ENCODE results near the gene SNX3.

Gene SNX3

DNA sequence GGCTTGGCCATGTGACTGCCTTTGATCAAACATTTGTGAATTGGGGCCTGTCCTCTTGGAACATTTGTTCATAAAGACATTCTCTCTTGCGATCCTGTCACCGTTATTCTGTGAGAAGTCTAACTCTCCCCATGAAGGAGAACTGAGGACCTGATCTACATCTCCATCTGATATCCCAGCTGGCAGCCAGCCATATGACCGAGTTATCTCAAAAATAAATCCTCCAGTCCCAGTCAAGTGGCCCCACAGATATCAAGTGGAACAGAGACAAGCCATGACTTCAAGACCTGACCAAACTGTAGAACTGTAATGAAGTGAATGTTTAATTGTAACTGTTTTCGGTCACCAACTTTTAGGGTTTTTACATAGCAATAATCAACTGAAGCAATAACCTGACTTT, 25.7 kb downstream of the SNX3 start:
- no peak overlapping the region for H3K4me3 ChIP-seq (ENCODE audit: low read depth, low read length)
- no peak for DNase-seq (ENCODE audit: low read depth)
- TF ChIP-seq CTCF (IDR thresholded peaks at IDR 0.05; ENCODE audit: low read depth, low read length, missing control alignments), result no peak

GRCh38 chr6:108228416-108228815, 32.4 kb downstream of the SNX3 start:
- DNase-seq (ENCODE audit: low read depth), result no peak
- H3K4me3 ChIP-seq (ENCODE audit: low read depth, low read length), result no peak overlapping the region
- no peak for TF ChIP-seq CTCF (IDR thresholded peaks at IDR 0.05; ENCODE audit: low read depth, low read length, missing control alignments)

DNA sequence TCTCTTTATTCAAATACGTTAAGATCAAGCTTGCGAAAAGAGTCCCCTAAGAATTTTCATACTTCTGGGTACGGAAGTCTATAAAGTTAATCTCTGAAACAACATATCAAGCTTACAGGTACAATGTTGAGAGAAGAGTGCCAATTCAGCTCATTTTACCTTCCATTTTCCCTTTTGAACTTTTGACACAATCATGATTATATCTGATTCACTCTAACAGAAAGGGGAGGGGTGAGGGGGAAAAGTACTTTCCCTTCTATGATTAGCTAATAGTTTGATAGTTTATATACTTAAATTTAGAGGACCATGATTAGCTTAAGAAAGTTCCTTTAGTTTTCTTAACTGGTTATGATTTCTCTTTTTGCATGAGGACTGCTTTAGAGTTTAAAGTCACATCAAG, 33.5 kb downstream of the SNX3 start:
- no peak for DNase-seq (ENCODE audit: low read depth)
- no peak for TF ChIP-seq CTCF (IDR thresholded peaks at IDR 0.05; ENCODE audit: low read depth, low read length, missing control alignments)
- no peak overlapping the region for H3K4me3 ChIP-seq (ENCODE audit: low read depth, low read length)

DNA sequence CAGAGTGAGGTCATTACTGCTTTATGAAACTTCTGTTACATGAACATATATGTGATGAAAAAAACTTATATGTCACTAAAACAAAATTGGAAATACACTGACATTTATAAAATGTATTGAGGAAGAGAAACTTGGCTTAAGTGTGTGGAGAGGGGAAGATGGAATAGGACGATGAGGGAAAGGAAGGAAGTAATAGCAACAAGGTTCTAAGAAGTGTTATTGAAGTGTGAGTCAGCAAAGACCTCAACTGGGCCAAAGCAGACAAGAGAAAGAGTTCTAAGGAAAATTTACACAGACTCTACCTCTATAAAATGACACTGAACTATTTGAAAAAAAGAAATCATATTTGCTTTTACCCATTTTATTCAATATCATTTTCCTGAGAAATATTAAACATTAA, 38.3 kb downstream of the SNX3 start:
- H3K4me3 ChIP-seq (ENCODE audit: low read depth, low read length), result no peak overlapping the region
- TF ChIP-seq CTCF (IDR thresholded peaks at IDR 0.05; ENCODE audit: low read depth, low read length, missing control alignments), result no peak
- no peak for DNase-seq (ENCODE audit: low read depth)

DNA sequence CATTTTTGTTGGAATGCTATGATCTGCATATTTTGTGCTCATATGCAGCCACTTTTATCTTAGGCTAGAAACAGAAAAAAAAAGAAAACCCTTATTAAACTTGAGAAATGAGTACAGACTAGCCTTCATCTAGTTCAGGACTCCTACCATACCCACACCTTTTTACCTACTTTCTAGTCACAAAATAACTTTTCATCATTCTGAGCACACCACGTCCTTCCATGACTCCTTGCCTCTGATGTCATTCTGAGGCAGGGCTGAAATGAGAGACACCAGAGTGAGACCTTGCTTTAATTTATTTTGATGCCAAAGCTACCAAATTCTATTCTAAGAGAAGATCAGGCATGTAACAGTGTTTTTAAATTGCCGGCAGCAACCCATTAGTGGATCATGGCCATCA, 38.8 kb downstream of the SNX3 start:
- H3K4me3 ChIP-seq (ENCODE audit: low read depth, low read length), result no peak overlapping the region
- DNase-seq (ENCODE audit: low read depth), result no peak
- no peak for TF ChIP-seq CTCF (IDR thresholded peaks at IDR 0.05; ENCODE audit: low read depth, low read length, missing control alignments)

GRCh38 chr6:108211671-108212070, 49.2 kb downstream of the SNX3 start:
- TF ChIP-seq CTCF (IDR thresholded peaks at IDR 0.05; ENCODE audit: low read depth, low read length, missing control alignments), result no peak

GRCh38 chr6:108210556-108210955, 50.3 kb downstream of the SNX3 start:
- no peak for DNase-seq (ENCODE audit: low read depth)
- no peak overlapping the region for H3K4me3 ChIP-seq (ENCODE audit: low read depth, low read length)
- TF ChIP-seq CTCF (IDR thresholded peaks at IDR 0.05; ENCODE audit: low read depth, low read length, missing control alignments), result no peak

More at GRCh38 chr6:108211671-108212070, 49.2 kb downstream of the SNX3 start:
- no peak overlapping the region for H3K4me3 ChIP-seq (ENCODE audit: low read depth, low read length)
- DNase-seq (ENCODE audit: low read depth), result no peak

Measured in GM12864 (cell line).